ENCODE results near the gene MYH10. TPM values are rescaled to one million over a fixed set of nuclear protein-coding genes. Genes with fewer than 3 reads are reported as not detected.

MYH10 gene
- 10 to 100 TPM; 23.3 to 30.3 TPM for total RNA-seq

DNA sequence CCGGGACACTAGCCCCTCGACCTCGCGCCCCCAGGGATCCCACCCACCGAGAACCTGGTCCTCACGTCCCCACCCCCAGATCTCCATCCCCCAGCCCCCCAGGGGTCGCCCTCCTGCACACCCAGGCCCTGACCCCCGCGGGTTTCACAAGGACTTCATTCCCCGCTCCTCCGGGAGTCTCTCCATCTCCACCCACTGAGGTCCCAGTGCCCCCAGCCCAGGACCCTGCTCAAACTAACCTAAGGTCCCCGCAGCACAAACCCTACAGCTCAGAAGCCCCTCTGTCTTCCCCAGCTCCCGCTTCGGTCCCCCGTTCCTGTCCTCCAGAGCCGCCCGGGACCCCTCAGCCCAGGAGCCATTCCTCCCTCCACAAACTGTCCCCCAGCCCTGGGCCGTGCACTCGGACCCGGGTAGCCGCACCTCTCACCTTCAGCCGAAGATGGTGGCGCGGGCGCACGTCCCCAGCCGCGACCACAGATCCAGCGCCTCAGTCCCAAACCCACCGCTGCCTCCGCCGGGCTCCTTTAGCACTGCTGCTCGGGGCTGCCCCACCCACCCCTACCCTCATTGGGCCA is at the start of gene MYH10:
Gene MYH10, minus strand, starts transcription at position 499 of the 575 bp plus-strand sequence. CDS start 7,479 bp downstream, outside the sequence.
- Histone ChIP-seq H3K27ac (peak within 1 kb of the TSS; percentile 66 to 95 (median 90)), H3K9me3 (no peaks in the 10 kb centered on the region), H3K36me3 (replicated peaks in 1 of 2; ENCODE audit: insufficient read depth in 1 of 2, low read depth in 2 of 2) (no peaks in the 10 kb centered on the region), H3K4me3 (peak within 1 kb of the TSS; percentile 72 to 78), H3K4me1 (peaks cover 20% of the 10 kb centered on the region), H3K27me3 (no peaks in the 10 kb centered on the region)
- intact Hi-C loops (cut with DNase I): no loop called here
- no peak for ATAC-seq
- DNase-seq: peak in 1 of 4 donors; percentile 31
- 0 to 2% methylated on average over 22 to 27 of the region's 33 CpGs for WGBS, 2 donors
- TF ChIP-seq CTCF (IDR thresholded peaks at IDR 0.05) (peak in 3 of 7 experiments; percentile 23 to 43 (median 33)), POLR2A (IDR thresholded peaks at IDR 0.05) (peak; percentile 36 to 81 (median 75))

GRCh38 chr17:8679126-8679525 is 48.6 kb upstream of the MYH10 start:
- intact Hi-C loops (cut with DNase I): no loop called here
- no peak for ATAC-seq
- 71 to 75% methylated on average over 3 of the region's 3 CpGs for WGBS, 2 donors

DNA sequence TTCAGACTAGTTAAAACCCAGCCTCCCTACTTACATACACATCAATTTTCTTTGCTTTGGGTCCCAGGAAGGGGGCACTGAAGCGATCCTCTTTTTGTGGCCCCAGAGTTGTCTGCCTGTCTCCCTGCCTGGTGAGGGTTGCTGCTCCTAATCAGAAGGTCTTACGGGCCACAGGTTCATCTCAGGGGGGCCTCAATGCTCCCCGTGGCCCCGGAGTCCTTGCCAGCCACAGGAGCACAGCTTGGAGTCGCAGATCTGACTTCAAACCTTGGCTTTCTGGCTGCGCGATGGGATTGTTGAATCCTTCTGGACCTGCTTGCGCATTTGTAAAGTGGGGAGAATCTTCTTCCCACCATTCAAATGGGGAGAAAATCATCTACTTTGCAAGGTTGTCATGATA is 44.8 kb upstream of the MYH10 start:
- 56 to 74% methylated on average over 6 to 8 of the region's 8 CpGs for WGBS, 2 donors
- TF ChIP-seq CTCF (IDR thresholded peaks at IDR 0.05) (no peak), POLR2A (IDR thresholded peaks at IDR 0.05) (no peak)
- Histone ChIP-seq H3K27ac (no peak overlapping the region), H3K27me3 (no peaks in the 10 kb centered on the region), H3K4me3 (no peak overlapping the region), H3K4me1 (peaks cover 10% of the 10 kb centered on the region), H3K9me3 (no peaks in the 10 kb centered on the region), H3K36me3 (replicated peaks in 1 of 2; ENCODE audit: insufficient read depth in 1 of 2, low read depth in 2 of 2) (no peaks in the 10 kb centered on the region)
- ATAC-seq (no peak), DNase-seq (no peak)
- intact Hi-C loops (cut with DNase I): no loop called here

More at GRCh38 chr17:8679126-8679525, 48.6 kb upstream of the MYH10 start:
- Histone ChIP-seq H3K36me3 (replicated peaks in 1 of 2; ENCODE audit: insufficient read depth in 1 of 2, low read depth in 2 of 2) (no peaks in the 10 kb centered on the region), H3K27ac (no peak overlapping the region), H3K27me3 (no peaks in the 10 kb centered on the region), H3K4me1 (peaks cover 16% of the 10 kb centered on the region), H3K9me3 (no peaks in the 10 kb centered on the region), H3K4me3 (no peak overlapping the region)
- no peak for DNase-seq
- TF ChIP-seq CTCF (IDR thresholded peaks at IDR 0.05): no peak
- no peak for TF ChIP-seq POLR2A (IDR thresholded peaks at IDR 0.05)

GRCh38 chr17:8674344-8675305 is 44.1 kb upstream of the MYH10 start:
- H3K36me3 ChIP-seq (replicated peaks in 1 of 2; ENCODE audit: insufficient read depth in 1 of 2, low read depth in 2 of 2): no peaks in the 10 kb centered on the region
- no peaks in the 10 kb centered on the region for H3K27me3 ChIP-seq
- ATAC-seq: peak; percentile 18
- peaks cover 10% of the 10 kb centered on the region for H3K4me1 ChIP-seq
- H3K27ac ChIP-seq: peak overlapping the region in 3 of 4 donors; percentile 3 to 73 (median 62)
- H3K9me3 ChIP-seq: no peaks in the 10 kb centered on the region
- no peak overlapping the region for H3K4me3 ChIP-seq
- TF ChIP-seq POLR2A (IDR thresholded peaks at IDR 0.05) (no peak), CTCF (IDR thresholded peaks at IDR 0.05) (no peak)
- intact Hi-C loops (cut with DNase I): no loop called here
- WGBS, 2 donors: 36 to 40% methylated on average over 15 to 19 of the region's 19 CpGs
- peak in 2 of 4 donors; percentile 22 to 42 for DNase-seq

Measured in body of pancreas (tissue), 4 donors.